NCI-H1417 treated with DMSO at 0.1 percent for 48 hours (cell line): ENCODE results near the gene PLA2G12A.

Experiments
- DNase-seq: peaks from one replicate; lab custom pipeline; 2025; lab: John Stamatoyannopoulos, UW

The PLA2G12A gene

DNA sequence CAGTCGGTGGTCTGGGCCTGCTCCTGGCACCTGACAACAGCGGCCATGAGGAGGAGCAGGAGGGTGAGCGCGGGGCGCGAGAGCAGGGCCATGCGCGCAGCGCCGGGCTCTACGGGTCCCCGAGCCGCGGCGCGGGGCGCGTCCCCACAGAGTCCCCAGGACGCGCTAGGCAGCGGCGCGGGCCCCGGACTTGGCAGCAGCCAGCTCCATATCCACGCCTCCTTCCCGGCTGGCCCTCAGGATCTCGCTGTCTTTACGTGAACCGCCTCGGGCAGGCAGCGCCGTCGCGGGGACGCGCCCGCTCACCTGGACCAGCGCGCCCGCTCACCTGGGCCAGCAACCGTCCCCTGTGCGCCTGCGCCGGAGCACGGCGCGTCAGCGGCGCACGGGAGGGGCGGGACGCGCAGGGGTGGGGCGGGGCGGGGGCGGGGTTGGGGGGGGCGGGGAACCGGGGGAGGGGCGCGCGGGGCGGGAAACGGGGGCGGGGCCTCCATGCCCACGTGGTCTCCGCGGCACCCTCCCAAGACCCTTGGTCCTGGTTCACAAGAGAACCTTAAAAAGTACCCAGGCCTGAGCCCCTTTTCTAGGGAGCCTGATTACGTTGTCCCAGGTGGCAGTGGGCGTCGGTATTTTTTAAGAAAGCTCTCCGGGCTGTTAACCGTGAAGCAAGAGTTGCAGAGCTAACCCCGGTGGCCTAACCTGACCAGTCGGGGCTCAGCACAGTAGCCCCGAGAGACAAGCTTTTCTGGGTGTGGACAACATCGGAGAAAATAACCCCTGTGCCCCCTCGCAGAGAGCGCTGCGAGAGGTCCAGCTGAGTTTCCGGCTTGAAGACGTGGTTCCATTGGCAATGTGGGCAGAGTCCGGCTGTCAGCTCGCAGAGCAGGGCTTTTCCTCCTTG lies at the start of gene PLA2G12A:
Gene PLA2G12A (minus strand): TSS at position 353 of the 901 bp plus-strand sequence. CDS start 261 bp downstream, at position 92.
- DNase-seq = peak; percentile 29

- DNase-seq = no peak
Measured at GRCh38 chr4:109764789-109765402, 35.0 kb upstream of the PLA2G12A start.

- DNase-seq = no peak
Measured at GRCh38 chr4:109764376-109764775, 34.5 kb upstream of the PLA2G12A start.

DNA sequence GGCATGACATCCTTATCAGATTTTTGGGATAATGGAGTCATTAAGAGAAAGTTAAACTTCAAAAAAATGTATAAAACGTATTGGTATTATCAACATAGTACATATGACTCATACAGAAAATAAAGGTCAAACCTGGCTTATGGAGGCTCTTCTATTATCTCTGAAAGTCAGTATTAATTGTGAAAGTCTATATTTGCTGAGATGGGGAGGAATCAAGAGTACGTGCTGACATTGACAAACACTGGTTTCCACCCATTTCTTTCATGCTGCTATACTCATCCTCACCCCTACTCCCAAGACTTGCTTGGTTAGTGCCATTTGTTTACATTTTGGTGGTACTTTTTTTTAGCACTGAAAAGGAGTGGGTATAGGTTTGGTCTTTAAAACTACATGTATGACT lies 30.8 kb upstream of the PLA2G12A start:
- DNase-seq = no peak

DNA sequence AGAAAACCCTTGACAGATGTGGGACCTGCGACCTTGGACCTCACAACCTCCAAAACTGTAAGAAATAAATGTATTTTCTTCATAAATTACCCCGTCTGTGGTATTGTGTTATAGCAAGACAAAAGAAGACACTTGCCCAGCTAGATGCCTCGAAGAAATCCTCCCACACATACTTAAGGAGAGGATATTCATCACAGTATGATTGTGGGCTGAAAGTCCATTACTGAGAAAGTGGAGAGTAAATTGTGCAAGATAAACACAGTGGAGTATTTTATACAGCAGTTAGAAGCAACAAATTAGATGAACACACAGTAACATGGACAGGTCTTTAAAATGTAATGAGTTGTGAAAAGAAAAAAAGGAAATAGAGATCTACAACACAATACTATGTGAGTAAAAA lies 25.8 kb upstream of the PLA2G12A start:
- no peak for DNase-seq

DNA sequence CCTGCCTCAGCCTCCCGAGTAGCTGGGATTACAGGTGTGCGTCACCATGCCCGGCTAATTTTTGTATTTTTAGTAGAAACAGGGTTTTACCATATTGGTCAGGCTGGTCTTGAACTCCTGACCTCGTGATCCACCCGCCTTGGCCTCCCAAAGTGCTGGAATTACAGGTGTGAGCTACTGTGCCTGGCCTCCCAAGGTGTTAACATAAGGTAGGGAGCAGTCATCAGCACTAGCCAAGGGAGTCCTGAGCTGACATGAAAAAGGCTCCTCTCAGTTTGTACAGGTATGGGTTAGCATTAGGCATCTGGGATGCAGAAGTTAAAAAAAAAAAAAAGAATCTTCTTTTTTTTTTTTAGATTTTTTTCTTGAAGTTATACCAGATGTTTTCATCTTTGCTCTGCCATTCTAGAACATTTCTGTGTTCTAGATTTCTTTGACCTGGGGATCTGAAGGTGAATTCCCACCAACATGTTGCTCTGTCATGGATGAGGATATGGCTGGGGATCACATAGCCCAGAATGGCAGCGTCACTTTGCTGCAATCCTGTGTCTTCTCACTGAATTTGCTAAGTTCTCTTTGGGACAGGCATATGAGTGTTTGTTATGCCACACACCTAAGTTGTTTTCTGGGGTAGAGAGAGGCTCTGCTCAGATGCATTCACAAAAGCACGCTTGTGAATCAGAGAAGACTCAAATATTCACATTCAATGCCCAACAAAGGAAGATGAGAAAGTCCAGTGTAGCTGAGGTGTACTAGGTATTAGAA lies 24.4 kb upstream of the PLA2G12A start:
- DNase-seq = no peak

DNA sequence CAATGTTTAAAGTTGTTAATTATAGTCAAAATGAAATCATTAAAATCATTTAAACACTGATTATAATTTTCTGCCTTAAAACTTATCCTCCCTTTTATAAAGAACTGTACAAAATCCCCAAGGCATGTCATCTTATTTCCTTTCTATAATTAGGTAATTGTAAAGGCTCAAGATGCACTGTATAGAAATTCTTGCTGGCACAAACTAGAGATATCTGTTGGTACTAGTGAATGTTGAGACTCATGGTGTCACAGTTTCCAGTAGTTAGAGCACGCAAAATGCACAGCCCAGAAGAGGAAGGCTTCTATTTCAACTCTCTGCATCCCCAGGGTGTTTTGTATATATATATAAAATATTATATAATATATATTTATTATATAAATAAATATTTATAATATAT lies 22.7 kb upstream of the PLA2G12A start:
- no peak for DNase-seq

GRCh38 chr4:109751852-109752251 lies 22.0 kb upstream of the PLA2G12A start:
- DNase-seq = no peak

- no peak for DNase-seq
Measured at GRCh38 chr4:109750652-109751244, 20.9 kb upstream of the PLA2G12A start.

DNA sequence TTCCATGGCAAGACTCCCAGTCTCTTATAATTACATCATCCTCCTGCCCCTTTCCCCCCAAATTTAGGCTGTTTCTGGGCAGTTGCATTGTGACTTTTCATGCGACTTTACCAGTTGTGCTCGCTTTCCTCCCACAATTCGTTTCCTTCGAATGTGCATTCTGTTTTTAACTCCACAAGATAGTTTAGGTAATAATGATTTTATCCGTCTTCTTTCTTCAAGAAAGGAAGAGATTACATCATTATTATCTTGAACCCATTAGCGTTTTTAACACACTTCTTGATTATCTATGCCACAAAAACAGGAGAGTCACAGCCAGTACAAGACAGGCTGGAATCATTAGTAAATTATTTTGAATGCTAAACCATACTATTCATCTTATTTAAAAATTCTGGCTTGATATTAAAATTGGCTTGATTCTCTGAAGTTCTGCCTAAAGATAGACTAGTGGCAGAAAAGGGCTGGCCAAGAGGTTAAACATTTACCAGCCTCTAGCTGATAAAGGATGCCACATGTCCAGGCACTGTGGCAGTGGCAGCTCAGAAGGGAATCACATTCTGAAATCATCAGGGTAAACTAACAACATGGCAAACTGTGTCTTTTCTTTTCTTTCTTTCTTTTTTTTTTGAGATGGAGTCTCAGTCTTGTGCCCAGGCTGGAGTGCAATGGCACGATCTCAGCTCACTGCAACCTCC lies 19.7 kb upstream of the PLA2G12A start:
- no peak for DNase-seq

DNA sequence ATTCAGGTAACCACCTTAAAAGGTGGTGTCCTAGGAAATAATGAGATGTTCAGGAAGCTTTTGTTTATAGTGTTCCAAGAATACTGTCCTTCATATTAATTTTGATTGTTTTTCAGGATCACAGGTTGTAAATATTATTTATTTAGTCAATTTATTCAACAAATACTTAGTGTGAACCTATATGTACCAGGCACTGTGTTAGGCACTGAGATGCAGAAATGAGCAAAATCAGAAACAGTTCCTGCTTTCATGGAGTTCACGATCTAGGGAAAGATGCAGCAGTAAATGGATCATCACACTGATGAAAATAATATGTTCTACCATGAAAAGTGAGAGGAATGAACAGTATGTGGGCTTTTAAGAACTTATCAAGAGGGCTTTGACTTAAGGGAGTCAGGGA lies 18.2 kb upstream of the PLA2G12A start:
- no peak for DNase-seq

DNA sequence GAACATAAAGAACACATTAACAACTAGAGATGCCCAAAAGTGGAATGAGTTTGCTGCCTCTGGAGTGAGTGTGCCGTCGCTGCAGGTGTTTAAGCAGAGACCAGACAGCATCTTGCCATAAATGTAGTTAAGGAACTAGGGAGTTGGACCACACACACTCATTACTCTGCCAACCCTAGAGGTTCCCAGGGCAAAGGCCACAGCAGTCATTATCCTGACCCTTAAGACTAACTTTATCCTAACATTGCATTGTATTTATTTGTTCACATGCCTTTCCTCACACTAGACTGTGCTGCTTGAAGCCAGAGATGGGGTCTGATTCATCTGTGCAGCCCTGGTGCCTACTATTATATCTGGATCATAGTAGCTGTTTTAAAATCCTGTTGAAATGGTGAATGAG lies 16.9 kb upstream of the PLA2G12A start:
- no peak for DNase-seq

- no peak for DNase-seq
Measured at GRCh38 chr4:109745830-109746229, 16.0 kb upstream of the PLA2G12A start.

GRCh38 chr4:109739547-109739946 lies 9.7 kb upstream of the PLA2G12A start:
- DNase-seq = no peak

DNA sequence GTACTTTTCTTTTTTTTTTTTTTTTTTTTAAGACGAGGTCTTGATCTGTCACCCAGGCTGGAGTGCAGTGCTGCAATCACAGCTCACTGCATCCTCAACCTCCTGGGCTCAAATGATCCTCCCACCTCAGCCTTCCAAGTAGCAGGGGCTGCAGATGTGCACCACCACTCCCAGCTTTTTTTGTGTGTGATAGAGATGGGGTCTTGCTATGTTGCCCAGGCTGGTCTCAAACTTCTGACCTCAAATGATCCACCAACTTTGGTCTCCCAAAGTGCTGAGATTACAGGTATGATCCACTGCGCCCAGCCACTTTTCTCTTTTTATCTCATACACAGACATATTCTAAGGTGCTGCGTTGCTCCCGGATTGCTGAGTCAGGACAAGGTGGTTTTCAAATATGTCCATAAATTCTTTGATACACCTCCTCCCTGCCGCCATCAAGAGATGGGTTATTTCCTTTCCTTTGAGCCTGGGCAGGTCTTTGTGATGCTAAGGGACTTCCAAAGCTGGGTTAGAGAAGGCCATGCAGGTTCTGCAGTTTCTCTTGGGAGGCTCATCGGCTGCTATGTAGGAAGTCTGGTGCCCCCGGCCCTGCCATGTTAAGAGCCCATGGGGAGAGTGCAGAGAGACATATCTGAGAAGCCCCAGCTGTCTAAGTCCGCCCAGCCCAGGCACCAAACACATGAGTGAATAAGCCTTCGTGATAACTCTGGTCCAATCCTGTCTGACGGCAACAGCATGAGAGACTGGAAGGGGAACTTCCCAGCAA lies 8.4 kb upstream of the PLA2G12A start:
- DNase-seq = no peak

DNA sequence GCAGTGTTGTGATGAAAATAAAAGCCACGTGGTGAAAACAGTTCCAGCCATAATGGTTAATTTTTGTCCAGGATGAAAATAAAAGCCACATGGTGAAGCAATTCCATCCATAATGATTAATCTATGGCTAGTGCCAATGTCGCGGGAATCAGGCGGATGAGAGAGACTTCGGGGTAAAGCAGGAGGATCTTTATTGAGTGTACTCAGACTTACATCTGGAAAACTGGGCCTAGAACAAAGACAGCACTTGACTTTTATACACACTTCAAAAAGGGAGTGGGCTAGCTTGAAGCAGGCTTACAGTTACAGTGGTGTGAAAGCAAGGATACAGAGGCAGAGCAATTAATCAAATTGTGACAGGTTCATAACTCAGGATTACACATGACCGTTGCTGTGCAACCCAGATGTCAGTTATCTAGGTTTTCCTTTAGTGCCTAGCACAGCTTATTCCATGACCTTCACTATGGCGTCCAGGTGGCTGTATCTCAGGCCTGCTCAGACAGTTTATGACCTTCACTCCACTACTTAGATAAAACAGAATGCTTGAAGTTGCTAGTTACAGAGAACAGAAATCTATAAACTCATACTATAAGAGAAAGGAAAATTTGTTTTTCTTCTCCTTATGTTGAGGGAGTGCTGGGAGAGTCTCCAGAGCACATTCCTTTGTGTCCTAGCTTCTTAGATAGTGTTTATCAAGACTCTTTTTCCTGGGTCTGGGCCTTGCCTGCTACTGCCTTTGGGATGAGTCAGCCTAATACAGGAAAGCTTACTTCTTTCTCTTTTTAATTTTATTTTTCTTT lies 5.9 kb upstream of the PLA2G12A start:
- no peak for DNase-seq

GRCh38 chr4:109733728-109734127 lies 3.9 kb upstream of the PLA2G12A start:
- DNase-seq = no peak

DNA sequence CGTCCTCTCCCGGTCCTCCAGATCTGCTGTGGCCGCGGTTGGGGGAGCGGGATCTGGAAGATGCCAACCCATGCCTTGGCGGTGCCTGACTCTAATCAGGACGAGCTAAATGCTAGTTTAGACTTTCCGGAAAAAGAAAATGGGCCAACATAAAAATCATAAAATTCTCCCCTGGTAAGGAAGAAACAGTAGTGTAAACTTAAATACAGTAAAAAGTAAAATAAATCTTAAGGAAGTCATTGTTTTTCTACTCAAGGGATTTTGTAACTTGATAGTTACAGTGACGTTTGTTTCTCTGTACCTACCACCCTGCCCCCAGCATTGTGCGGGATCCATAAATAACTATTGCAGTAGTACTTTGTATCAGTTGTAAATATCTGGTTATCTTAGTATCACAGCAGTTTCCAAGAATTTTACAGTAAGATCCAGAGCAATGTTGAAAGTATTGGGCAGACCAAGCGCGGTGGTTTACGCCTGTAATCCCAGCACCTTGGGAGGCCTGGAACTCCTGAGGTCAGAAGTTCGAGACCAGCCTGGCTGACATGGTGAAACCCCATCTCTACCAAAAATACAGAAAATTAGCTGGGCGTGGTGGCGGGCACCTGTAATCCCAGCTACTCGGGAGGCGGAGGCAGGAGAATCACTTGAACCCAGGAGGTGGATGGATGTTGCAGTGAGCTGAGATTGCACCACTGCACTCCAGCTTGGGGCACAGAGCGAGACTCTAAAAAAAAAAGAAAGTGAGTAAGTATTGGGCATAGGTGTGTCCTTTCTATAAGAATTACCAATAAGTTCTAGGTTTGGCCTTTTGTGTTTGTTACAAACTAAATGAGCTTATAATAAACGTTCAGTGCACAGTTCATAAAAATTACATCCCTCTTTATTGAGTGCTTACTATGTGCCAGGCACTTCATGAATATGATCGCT lies 1.0 kb upstream of the PLA2G12A start:
- no peak for DNase-seq

GRCh38 chr4:109729117-109729717 lies 653 bp downstream of the PLA2G12A start:
- no peak for DNase-seq
